SK-N-SH (cell line): ENCODE data around the gene AGBL2. TPM values are rescaled to one million over a fixed set of nuclear protein-coding genes. Genes with fewer than 3 reads are reported as not detected.

ENCODE experiments used
- CTCF ChIA-PET: fragments of 300-600, 350-600 bp; formaldehyde crosslinking; extraction: SDS; loops from one replicate; lab custom pipeline; 2021; lab: Yijun Ruan, JAX
- POLR2A ChIA-PET: fragments of 350-600 bp; sonication (Branson Sonifier 250); formaldehyde crosslinking; extraction: SDS; loops from one replicate; lab custom pipeline; 2020; ENCODE audit warnings: antibody characterized with exemption, inconsistent platforms; lab: Yijun Ruan, JAX
- DNase-seq: peaks from one replicate; pipeline ENCODE4 v3.0.0; 2012
- H2AFZ ChIP-seq: fragments of 200-600 bp; sonication (generic); 2 replicates; pipeline ENCODE4 v1.8.1; 2016; ENCODE audit warnings: antibody characterized with exemption, mild to moderate bottlenecking, low read depth
- H3F3A ChIP-seq: fragments of 200-600 bp; sonication (generic); replicated peaks from 2 replicates; pipeline ENCODE3; 2016; ENCODE audit warnings: antibody characterized with exemption, mild to moderate bottlenecking; ENCODE audit not compliant: insufficient read depth
- H3K27ac ChIP-seq, 2 experiments: fragments of 200-500 bp in 1 of 2; fragments of 200-600 bp in 1 of 2; sonication (Bioruptor generic) in 1 of 2; sonication (generic), shearing (Covaris generic) in 1 of 2; 2 replicates each; pipeline versions ENCODE4 v1.5.1 to v1.6.1; 2014 to 2016; ENCODE audit warnings: low read depth in 2 of 2, inconsistent platforms in 1 of 2, low read length in 1 of 2, mild to moderate bottlenecking in 1 of 2, mixed read lengths in 1 of 2
- H3K27me3 ChIP-seq: fragments of 200-600 bp; sonication (generic), shearing (Covaris generic); 2 replicates; pipeline ENCODE4 v1.6.1; 2016; ENCODE audit warnings: mixed run types; ENCODE audit not compliant: insufficient read depth
- H3K36me3 ChIP-seq, 2 experiments: fragments of 200-500 bp in 1 of 2; fragments of 200-600 bp in 1 of 2; sonication (Bioruptor generic) in 1 of 2; sonication (generic) in 1 of 2; replicated peaks in 1 of 2; 2 replicates each; pipeline versions ENCODE3 to v1.5.1; 2014 to 2016; ENCODE audit warnings: low read length in 1 of 2, mild to moderate bottlenecking in 1 of 2; ENCODE audit not compliant: insufficient read depth in 2 of 2, control insufficient read depth in 1 of 2
- H3K4me1 ChIP-seq, 2 experiments: fragments of 200-500 bp in 1 of 2; fragments of 200-600 bp in 1 of 2; sonication (Bioruptor generic) in 1 of 2; sonication (generic), shearing (Covaris generic) in 1 of 2; 2 replicates each; pipeline versions ENCODE4 v1.5.1 to v1.6.1; 2014 to 2016; ENCODE audit warnings: low read depth in 1 of 2, low read length in 1 of 2, mixed run types in 1 of 2; ENCODE audit not compliant: insufficient read depth in 2 of 2, control insufficient read depth in 1 of 2
- H3K4me2 ChIP-seq: fragments of 200-600 bp; sonication (generic), shearing (Covaris generic); 2 replicates; pipeline ENCODE4 v1.6.1; 2017; ENCODE audit warnings: mixed run types
- H3K4me3 ChIP-seq, 2 experiments: fragments of 200-500 bp in 1 of 2; fragments of 200-600 bp in 1 of 2; sonication (Bioruptor generic) in 1 of 2; sonication (generic), shearing (Covaris generic) in 1 of 2; 2 replicates each; pipeline versions ENCODE4 v1.5.1 to v1.8.1; 2014 to 2016; ENCODE audit warnings: low read depth in 2 of 2, inconsistent platforms in 1 of 2, low read length in 1 of 2, mild to moderate bottlenecking in 1 of 2, mixed read lengths in 1 of 2, moderate library complexity in 1 of 2
- H3K79me2 ChIP-seq: fragments of 200-600 bp; sonication (generic); 2 replicates; pipeline ENCODE4 v1.8.1; 2017; ENCODE audit warnings: mild to moderate bottlenecking; ENCODE audit not compliant: insufficient read depth
- H3K9ac ChIP-seq: fragments of 200-600 bp; sonication (generic); 2 replicates; pipeline ENCODE4 v1.6.1; 2017; ENCODE audit warnings: mixed run types
- H3K9me2 ChIP-seq: fragments of 200-600 bp; sonication (generic); 2 replicates; pipeline ENCODE4 v1.6.1; 2017; ENCODE audit warnings: mixed run types
- H3K9me3 ChIP-seq: fragments of 200-600 bp; sonication (generic); 2 replicates; pipeline ENCODE4 v1.6.1; 2017; ENCODE audit warnings: mixed run types, mild to moderate bottlenecking, moderate library complexity
- H4K20me1 ChIP-seq: fragments of 200-600 bp; sonication (generic); 2 replicates; pipeline ENCODE4 v1.6.1; 2017; ENCODE audit warnings: mild to moderate bottlenecking, mixed run types; ENCODE audit not compliant: insufficient read depth
- ELF1 ChIP-seq: IDR thresholded peaks from 2 replicates; pipeline ENCODE4 v1.4.0; 2012
- EP300 ChIP-seq, 2 experiments: IDR thresholded peaks; 2 replicates each; pipeline versions ENCODE4 v1.4.0 to v1.6.1; 2012; ENCODE audit warnings: borderline replicate concordance in 1 of 2, low read depth in 1 of 2, low read length in 1 of 2
- FOSL2 ChIP-seq: IDR thresholded peaks from 2 replicates; pipeline ENCODE4 v1.4.0; 2012; ENCODE audit warnings: low read depth, mild to moderate bottlenecking, moderate library complexity, borderline replicate concordance
- FOXJ3 ChIP-seq: sonication (generic); formaldehyde crosslinking; IDR thresholded peaks from 2 replicates; pipeline ENCODE4 v1.5.1; 2020; ENCODE audit warnings: mild to moderate bottlenecking, missing genetic modification reagents
- FOXM1 ChIP-seq: IDR thresholded peaks from 2 replicates; pipeline ENCODE4 v1.4.0; 2012; ENCODE audit warnings: low read depth, mild to moderate bottlenecking
- MEF2A ChIP-seq: IDR thresholded peaks from 2 replicates; pipeline ENCODE4 v1.4.0; 2012; ENCODE audit warnings: low read depth, borderline replicate concordance
- MXI1 ChIP-seq: IDR thresholded peaks from 2 replicates; pipeline ENCODE4 v1.6.1; 2012; ENCODE audit warnings: mild to moderate bottlenecking, low read depth, low read length, improper control_type of control experiment
- POLR2AphosphoS5 ChIP-seq: IDR thresholded peaks from 2 replicates; pipeline ENCODE4 v1.6.1; 2012; ENCODE audit warnings: low read depth, low read length
- RAD21 ChIP-seq: IDR thresholded peaks from 2 replicates; pipeline ENCODE4 v1.6.1; 2012; ENCODE audit warnings: mild to moderate bottlenecking, low read length
- REST ChIP-seq: IDR thresholded peaks from 2 replicates; pipeline ENCODE4 v1.6.1; 2012; ENCODE audit warnings: mild to moderate bottlenecking, low read depth, low read length, moderate library complexity
- SMC3 ChIP-seq: IDR thresholded peaks from 2 replicates; pipeline ENCODE4 v1.6.1; 2012; ENCODE audit warnings: low read depth, low read length, improper control_type of control experiment
- WGBS: methylation state at CpG from one replicate; pipeline ENCODE4 v1.1.6; 2017; ENCODE audit warnings: low lambda C conversion rate; 5-methylcytosine and 5-hydroxymethylcytosine counted together
- polyA plus RNA-seq, 3 experiments: library from polyadenylated mRNA; depleted of rRNA; stranded (reverse); fragments of >200 nt; gene quantifications; 2 replicates each; pipeline ENCODE4 v1.2.3, GENCODE V29; 2012
- TF ChIP-seq, protein P1 (sequence below): IDR thresholded peaks from 2 replicates; pipeline ENCODE4 v1.4.0; 2012; ENCODE audit warnings: low read depth, borderline replicate concordance
- TF ChIP-seq, protein P2 (sequence below): IDR thresholded peaks from 2 replicates; pipeline ENCODE4; 2012

Gene AGBL2
- polyA plus RNA-seq, 1 of the 3 experiments (the other 2 are of a cell fraction) = 5.5 TPM

DNA sequence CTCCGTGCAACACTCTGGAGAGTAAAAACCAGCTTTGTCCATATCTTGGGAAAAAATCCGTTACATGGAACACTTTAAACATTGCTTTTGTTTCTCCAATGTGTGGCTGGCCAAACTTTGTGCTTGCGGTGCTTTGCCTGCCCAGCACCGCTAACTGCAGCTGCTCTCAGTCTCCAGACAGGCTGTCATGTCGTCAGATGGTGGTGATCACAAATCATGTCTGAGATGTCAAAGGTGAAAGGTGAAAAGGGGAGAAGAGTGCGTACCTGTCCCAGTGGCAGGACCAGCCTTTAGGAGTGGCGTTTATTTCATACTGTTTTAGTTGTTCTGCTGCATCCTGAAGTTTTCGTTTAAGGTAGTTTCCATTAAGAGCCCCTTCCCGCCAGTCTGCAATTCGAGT, 17.1 kb upstream of the AGBL2 start:
- 91% methylated on average over 10 of the region's 10 CpGs for WGBS
- CTCF ChIA-PET = no interaction called here
- no peaks in the 10 kb centered on the region for H3K9me2 ChIP-seq

DNA sequence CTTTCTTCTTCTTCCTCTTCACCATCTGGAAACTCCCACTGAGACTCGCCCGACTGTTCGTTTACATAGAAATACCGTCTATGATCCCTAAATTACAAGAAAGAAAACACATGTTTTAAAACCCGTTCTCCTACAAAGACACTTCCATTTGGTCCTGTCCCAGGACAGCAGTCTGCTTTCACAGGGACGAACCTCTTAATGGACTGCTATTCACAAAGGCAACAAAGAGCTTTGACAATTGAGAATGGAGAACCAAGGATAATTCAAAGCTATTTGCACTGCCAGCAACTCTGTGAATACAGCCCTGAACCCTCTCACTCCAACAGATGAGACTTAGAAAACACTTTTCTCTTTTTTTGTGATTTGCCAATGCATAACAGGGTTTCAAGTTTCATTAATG, 16.3 kb upstream of the AGBL2 start:
- Histone ChIP-seq H4K20me1 (no peaks in the 10 kb centered on the region), H3K4me3 (no peak overlapping the region), H3K27ac (no peak overlapping the region), H3K9ac (no peak overlapping the region), H3K27me3 (no peaks in the 10 kb centered on the region), H3K4me2 (no peak overlapping the region), H3K9me3 (no peaks in the 10 kb centered on the region), H2AFZ (no peak overlapping the region), H3F3A (peaks cover 10% of the 10 kb centered on the region), H3K79me2 (peaks cover 27% of the 10 kb centered on the region), H3K4me1 (no peaks in the 10 kb centered on the region), H3K9me2 (no peaks in the 10 kb centered on the region), H3K36me3 (peaks cover 63 to 96% of the 10 kb centered on the region in 2 experiments)
- TF ChIP-seq REST (no peak), ELF1 (no peak), FOSL2 (no peak), FOXM1 (no peak), RAD21 (no peak), MXI1 (no peak), FOXJ3 (no peak)
- TF ChIP-seq, protein P1, sequence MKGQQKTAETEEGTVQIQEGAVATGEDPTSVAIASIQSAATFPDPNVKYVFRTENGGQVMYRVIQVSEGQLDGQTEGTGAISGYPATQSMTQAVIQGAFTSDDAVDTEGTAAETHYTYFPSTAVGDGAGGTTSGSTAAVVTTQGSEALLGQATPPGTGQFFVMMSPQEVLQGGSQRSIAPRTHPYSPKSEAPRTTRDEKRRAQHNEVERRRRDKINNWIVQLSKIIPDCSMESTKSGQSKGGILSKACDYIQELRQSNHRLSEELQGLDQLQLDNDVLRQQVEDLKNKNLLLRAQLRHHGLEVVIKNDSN = no peak
- TF ChIP-seq, protein P2, sequence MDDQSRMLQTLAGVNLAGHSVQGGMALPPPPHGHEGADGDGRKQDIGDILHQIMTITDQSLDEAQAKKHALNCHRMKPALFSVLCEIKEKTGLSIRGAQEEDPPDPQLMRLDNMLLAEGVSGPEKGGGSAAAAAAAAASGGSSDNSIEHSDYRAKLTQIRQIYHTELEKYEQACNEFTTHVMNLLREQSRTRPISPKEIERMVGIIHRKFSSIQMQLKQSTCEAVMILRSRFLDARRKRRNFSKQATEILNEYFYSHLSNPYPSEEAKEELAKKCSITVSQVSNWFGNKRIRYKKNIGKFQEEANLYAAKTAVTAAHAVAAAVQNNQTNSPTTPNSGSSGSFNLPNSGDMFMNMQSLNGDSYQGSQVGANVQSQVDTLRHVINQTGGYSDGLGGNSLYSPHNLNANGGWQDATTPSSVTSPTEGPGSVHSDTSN = no peak
- DNase-seq = no peak
- POLR2A ChIA-PET = no interaction called here
- 88% methylated on average over 6 of the region's 6 CpGs for WGBS
- CTCF ChIA-PET = no interaction called here

More for the DNA sequence above, 17.1 kb upstream of the AGBL2 start:
- H3K9ac ChIP-seq = no peak overlapping the region
- H3F3A ChIP-seq = peaks cover 9% of the 10 kb centered on the region
- no peak for DNase-seq
- H3K27ac ChIP-seq = no peak overlapping the region
- H3K4me2 ChIP-seq = no peak overlapping the region
- POLR2A ChIA-PET = no interaction called here
- H3K9me3 ChIP-seq = no peaks in the 10 kb centered on the region
- no peaks in the 10 kb centered on the region for H3K27me3 ChIP-seq
- peaks cover 62 to 94% of the 10 kb centered on the region in 2 experiments for H3K36me3 ChIP-seq
- no peak overlapping the region for H3K4me3 ChIP-seq
- no peaks in the 10 kb centered on the region for H4K20me1 ChIP-seq
- TF ChIP-seq POLR2AphosphoS5 (no peak), EP300 (IDR thresholded peaks at IDR 0.05; ENCODE audit: borderline replicate concordance in 1 of 2, low read depth in 1 of 2, low read length in 1 of 2) (no peak), REST (no peak), FOXJ3 (no peak), RAD21 (no peak), SMC3 (no peak), MEF2A (no peak)
- TF ChIP-seq, protein P1 = no peak
- peaks cover 27% of the 10 kb centered on the region for H3K79me2 ChIP-seq
- no peak overlapping the region for H2AFZ ChIP-seq
- H3K4me1 ChIP-seq = no peaks in the 10 kb centered on the region
